Measurements from ENCODE around the gene KISS1R. TPM values are rescaled to one million over a fixed set of nuclear protein-coding genes. Genes with fewer than 3 reads are reported as not detected.
"Not testable (repeated sequence)": the region's sequence is repeated elsewhere in the genome, so short reads cannot be mapped to it uniquely, and the experiment has no call there.

The KISS1R gene
- polyA plus RNA-seq, 2 of the 4 experiments (the other 2 are of a cell fraction) = 0.14 to 0.79 TPM

- H3K4me3 ChIP-seq = no peak overlapping the region
- 80% methylated on average over 8 of the region's 22 CpGs for WGBS (ENCODE audit: missing lambda C conversion rate)
- H3K4me1 ChIP-seq = peaks cover 44% of the 10 kb centered on the region
- H3K27ac ChIP-seq = peak overlapping the region; percentile 95 to 98; a peak in 5 of 6 replicates
- H3K9me3 ChIP-seq = no peaks in the 10 kb centered on the region
- no peak for ATAC-seq
- FAIRE-seq = no peak
- ChIA-PET POLR2A (no interaction called here), CTCF (interaction anchor here (1.3 kb wide), 1 partner anchor 24 kb away, joined by 3 read pairs; no protein-coding TSS in a partner anchor)
- TF ChIP-seq JUNB (IDR thresholded peaks at IDR 0.05) (no peak), KDM5A (IDR thresholded peaks at IDR 0.05) (no peak), HOXB5 (CRISPR knock-in tag; IDR thresholded peaks at IDR 0.05) (no peak)
- DNase-seq (ENCODE audit: low read depth in 1 of 2, low spot score in 1 of 2) = no peak
- H3K4me2 ChIP-seq = 0 out of 3 replicates have a peak overlapping the region, but pooled peaks have one; percentile 25
Measured at GRCh38 chr19:873561-874041, 43.5 kb upstream of the KISS1R start.

GRCh38 chr19:875265-875879, 41.8 kb upstream of the KISS1R start:
- TF ChIP-seq RARB (CRISPR knock-in tag; IDR thresholded peaks at IDR 0.05) (no peak), TP53 (CRISPR knock-in tag; IDR thresholded peaks at IDR 0.05) (no peak), KDM1A (IDR thresholded peaks at IDR 0.05; ENCODE audit: low read depth) (no peak), NR3C1 (IDR thresholded peaks at IDR 0.05) (no peak), FOXS1 (CRISPR knock-in tag; IDR thresholded peaks at IDR 0.05) (no peak), USF2 (IDR thresholded peaks at IDR 0.05) (no peak), PHF8 (IDR thresholded peaks at IDR 0.05; ENCODE audit: borderline replicate concordance, low read depth) (no peak), HOXB5 (CRISPR knock-in tag; IDR thresholded peaks at IDR 0.05) (no peak), ESRRA (IDR thresholded peaks at IDR 0.05; ENCODE audit: borderline replicate concordance, low read length) (no peak)
- no peaks in the 10 kb centered on the region for H3K9me3 ChIP-seq
- no peak for DNase-seq (ENCODE audit: low read depth in 1 of 2, low spot score in 1 of 2)
- H3K4me3 ChIP-seq = no peak overlapping the region
- no peak overlapping the region for H3K27ac ChIP-seq
- 95% methylated on average over 20 of the region's 28 CpGs for WGBS (ENCODE audit: missing lambda C conversion rate)
- H3K4me1 ChIP-seq = peaks cover 27% of the 10 kb centered on the region
- no peak overlapping the region for H3K4me2 ChIP-seq
- ChIA-PET POLR2A (no interaction called here), CTCF (interaction anchor here (0.5 to 1.0 kb wide), 2 partner anchors 11 to 104 kb away, joined by 3 to 4 read pairs; no protein-coding TSS in a partner anchor)
- ATAC-seq = no peak
- no peak for FAIRE-seq

DNA sequence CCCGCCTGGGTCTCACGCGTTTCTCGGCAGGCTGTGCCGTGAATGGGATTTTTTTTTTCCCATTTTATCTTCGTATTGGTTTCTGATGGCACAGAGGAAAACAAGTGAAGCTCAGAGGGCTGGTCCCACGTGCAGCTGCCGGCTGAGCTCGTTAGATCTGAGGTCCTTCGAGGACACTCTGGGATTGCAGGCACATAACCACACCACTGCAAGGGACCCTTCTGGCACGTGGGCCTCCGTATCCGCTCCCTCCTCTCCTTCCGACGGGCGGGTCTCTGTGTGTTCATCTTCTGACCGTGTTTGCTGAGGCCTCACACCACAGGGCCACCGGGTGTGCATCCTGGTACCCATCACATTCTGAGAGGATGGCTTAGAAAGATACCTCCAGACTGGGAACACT, 41.0 kb upstream of the KISS1R start:
- no peaks in the 10 kb centered on the region for H3K9me3 ChIP-seq
- no peak overlapping the region for H3K27ac ChIP-seq
- no peak overlapping the region for H3K4me3 ChIP-seq
- ATAC-seq = no peak
- no peak for FAIRE-seq
- ChIA-PET CTCF (interaction anchor here (1.6 kb wide), 1 partner anchor 20 kb away, joined by 3 read pairs; no protein-coding TSS in a partner anchor), POLR2A (no interaction called here)
- peaks cover 20% of the 10 kb centered on the region for H3K4me1 ChIP-seq
- TF ChIP-seq NPAS2 (CRISPR knock-in tag; IDR thresholded peaks at IDR 0.05; ENCODE audit: borderline replicate concordance) (no peak), CEBPB (IDR thresholded peaks at IDR 0.05) (no peak), MAFK (IDR thresholded peaks at IDR 0.05; ENCODE audit: partially characterized antibody) (no peak), JUNB (IDR thresholded peaks at IDR 0.05) (no peak), JUN (IDR thresholded peaks at IDR 0.05) (no peak), CBX8 (IDR thresholded peaks at IDR 0.05) (no peak), TFCP2L1 (CRISPR knock-in tag; IDR thresholded peaks at IDR 0.05) (no peak), RARB (CRISPR knock-in tag; IDR thresholded peaks at IDR 0.05) (no peak), FOXS1 (CRISPR knock-in tag; IDR thresholded peaks at IDR 0.05) (no peak)
- TF ChIP-seq, protein P1, sequence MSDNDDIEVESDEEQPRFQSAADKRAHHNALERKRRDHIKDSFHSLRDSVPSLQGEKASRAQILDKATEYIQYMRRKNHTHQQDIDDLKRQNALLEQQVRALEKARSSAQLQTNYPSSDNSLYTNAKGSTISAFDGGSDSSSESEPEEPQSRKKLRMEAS (IDR thresholded peaks at IDR 0.05) = no peak
- no peak overlapping the region for H3K4me2 ChIP-seq
- DNase-seq (ENCODE audit: low read depth in 1 of 2, low spot score in 1 of 2) = no peak
- WGBS (ENCODE audit: missing lambda C conversion rate) = 69% methylated on average over 14 of the region's 18 CpGs

- no peak for FAIRE-seq
- ChIA-PET CTCF (interaction anchor here (1.6 kb wide), 1 partner anchor 21 kb away, joined by 3 read pairs; no protein-coding TSS in a partner anchor), POLR2A (no interaction called here)
- 84% methylated on average over 13 of the region's 29 CpGs for WGBS (ENCODE audit: missing lambda C conversion rate)
- no peak for TF ChIP-seq HOXB5 (CRISPR knock-in tag; IDR thresholded peaks at IDR 0.05)
- TF ChIP-seq BHLHE40 (IDR thresholded peaks at IDR 0.05; ENCODE audit: low read depth, low read length) = no peak
- TF ChIP-seq CEBPB (IDR thresholded peaks at IDR 0.05) = no peak
- TF ChIP-seq, protein P2, sequence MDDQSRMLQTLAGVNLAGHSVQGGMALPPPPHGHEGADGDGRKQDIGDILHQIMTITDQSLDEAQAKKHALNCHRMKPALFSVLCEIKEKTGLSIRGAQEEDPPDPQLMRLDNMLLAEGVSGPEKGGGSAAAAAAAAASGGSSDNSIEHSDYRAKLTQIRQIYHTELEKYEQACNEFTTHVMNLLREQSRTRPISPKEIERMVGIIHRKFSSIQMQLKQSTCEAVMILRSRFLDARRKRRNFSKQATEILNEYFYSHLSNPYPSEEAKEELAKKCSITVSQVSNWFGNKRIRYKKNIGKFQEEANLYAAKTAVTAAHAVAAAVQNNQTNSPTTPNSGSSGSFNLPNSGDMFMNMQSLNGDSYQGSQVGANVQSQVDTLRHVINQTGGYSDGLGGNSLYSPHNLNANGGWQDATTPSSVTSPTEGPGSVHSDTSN (IDR thresholded peaks at IDR 0.05) = no peak
- TF ChIP-seq CHD2 (IDR thresholded peaks at IDR 0.05; ENCODE audit: low read length, partially characterized antibody) = no peak
- TF ChIP-seq RARB (CRISPR knock-in tag; IDR thresholded peaks at IDR 0.05) = no peak
- TF ChIP-seq HEYL (CRISPR knock-in tag; IDR thresholded peaks at IDR 0.05) = no peak
- TF ChIP-seq POLR2A (IDR thresholded peaks at IDR 0.05; ENCODE audit: low read length) = no peak
- no peak for TF ChIP-seq ZNF302 (CRISPR knock-in tag; IDR thresholded peaks at IDR 0.05)
- no peak for TF ChIP-seq PHF8 (IDR thresholded peaks at IDR 0.05; ENCODE audit: borderline replicate concordance, low read depth)
- no peak for TF ChIP-seq GATA3 (IDR thresholded peaks at IDR 0.05; ENCODE audit: borderline replicate concordance)
- Histone ChIP-seq H3K4me2 (no peak overlapping the region), H3K27ac (no peak overlapping the region), H3K4me1 (peaks cover 14% of the 10 kb centered on the region), H3K4me3 (no peak overlapping the region), H3K9me3 (no peaks in the 10 kb centered on the region)
- DNase-seq (ENCODE audit: low read depth in 1 of 2, low spot score in 1 of 2) = no peak
- ATAC-seq = no peak
Measured at GRCh38 chr19:876780-877314, 40.3 kb upstream of the KISS1R start.

GRCh38 chr19:877992-878660, 39.0 kb upstream of the KISS1R start:
- POLR2A ChIA-PET = interaction anchor here (0.6 kb wide), 1 partner anchor 55 kb away, joined by 5 read pairs; no protein-coding TSS in a partner anchor
- not testable (repeated sequence) for DNase-seq (ENCODE audit: low read depth in 1 of 2, low spot score in 1 of 2); H3K9me3 ChIP-seq; FAIRE-seq; H3K27ac ChIP-seq; H3K4me3 ChIP-seq; H3K4me2 ChIP-seq; H3K4me1 ChIP-seq; ATAC-seq
- CTCF ChIA-PET = interaction anchor here (0.9 to 1.8 kb wide), 4 partner anchors 14 to 43 kb away, joined by 3 to 5 read pairs (median 4); partner anchors contain the start of genes MED16 and RNU6-9
- WGBS (ENCODE audit: missing lambda C conversion rate) = 60% methylated on average over 2 of the region's 23 CpGs
